ENCODE results near the gene MCRIP2.

Gene MCRIP2

DNA sequence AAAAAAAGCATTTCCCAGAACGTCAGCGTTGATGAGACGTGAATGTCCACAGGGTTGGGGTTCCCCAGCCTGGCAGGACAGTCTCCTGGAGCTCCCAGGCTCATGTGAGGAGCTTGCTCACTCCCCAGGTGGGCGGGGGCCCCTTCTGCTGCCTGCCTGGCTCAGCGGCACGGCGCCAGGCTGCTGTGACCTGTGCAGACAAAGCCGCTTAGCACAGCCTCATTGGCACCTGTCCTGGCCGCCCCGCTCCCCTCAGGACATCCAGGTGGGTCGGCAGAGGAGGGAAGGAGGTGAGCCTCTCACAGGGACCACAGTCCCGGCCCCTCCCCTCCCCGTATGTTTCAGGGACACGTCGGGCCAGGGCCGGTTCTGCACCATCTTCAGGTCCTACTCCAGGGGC is 23.8 kb upstream of the MCRIP2 start:
- no peak for DNase-seq

DNA sequence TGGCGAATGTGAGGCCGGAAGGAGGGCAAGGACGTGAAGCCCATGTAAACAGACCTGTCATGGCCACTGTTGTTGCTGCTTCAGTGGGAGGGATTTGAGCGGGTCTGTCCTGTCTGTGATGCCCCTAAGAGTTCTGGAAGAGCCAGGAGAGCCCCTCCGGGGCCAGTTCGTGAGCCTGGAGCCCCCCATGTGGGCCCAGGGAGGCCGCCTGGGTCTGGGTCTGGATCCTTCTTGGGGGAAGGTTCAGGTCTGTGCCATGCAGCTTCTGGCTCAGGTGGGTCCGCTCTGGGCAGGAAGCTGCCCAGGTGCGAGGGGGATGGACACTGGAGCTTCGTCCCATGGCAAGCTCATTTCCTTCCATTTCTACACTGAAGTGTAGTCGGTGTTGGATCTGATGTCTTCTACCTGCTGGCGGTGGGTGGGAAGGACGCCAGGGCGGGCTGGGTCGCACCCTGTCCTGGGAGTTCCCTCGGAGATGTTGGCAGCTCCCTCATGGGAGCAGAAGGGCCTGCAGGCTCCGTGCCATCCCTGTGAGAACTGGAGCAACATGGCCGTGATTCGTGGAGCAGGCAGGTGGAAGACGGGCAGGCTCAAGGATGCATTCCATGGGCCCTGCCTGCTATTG is 22.0 kb upstream of the MCRIP2 start:
- no peak for DNase-seq

GRCh38 chr16:620700-621525 is 20.7 kb upstream of the MCRIP2 start:
- DNase-seq = no peak

DNA sequence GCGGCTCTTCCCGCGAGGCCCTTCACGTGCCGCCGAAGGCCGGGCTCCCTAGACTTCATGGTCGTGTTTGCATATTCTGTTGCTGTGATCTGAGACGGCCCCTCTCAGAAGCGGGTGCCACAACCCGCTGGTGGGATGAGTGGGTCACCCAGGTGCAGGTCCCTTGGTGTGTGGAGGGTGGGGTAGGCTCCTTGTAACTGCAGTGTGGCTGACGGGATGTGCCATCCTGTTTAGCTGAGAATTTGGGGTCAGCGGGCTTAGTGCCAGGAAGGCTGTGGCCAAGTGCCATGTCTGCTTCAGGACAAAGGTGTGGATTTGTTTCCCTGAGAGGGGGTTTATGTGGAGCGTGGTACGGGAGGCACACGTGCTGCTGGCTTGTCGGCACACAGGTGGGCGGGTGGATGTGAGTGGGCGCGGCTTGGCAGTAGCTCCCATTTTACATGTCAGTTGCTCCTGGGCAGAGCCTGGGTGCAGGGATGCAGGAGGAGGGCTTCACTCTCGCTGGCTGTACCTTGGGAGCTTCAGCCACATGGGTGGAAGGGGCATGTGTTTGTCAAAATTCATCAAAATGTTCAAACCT is 20.0 kb upstream of the MCRIP2 start:
- no peak for DNase-seq

GRCh38 chr16:622920-623280 is 18.7 kb upstream of the MCRIP2 start:
- no peak for DNase-seq

GRCh38 chr16:624526-625070 is 17.0 kb upstream of the MCRIP2 start:
- no peak for DNase-seq

DNA sequence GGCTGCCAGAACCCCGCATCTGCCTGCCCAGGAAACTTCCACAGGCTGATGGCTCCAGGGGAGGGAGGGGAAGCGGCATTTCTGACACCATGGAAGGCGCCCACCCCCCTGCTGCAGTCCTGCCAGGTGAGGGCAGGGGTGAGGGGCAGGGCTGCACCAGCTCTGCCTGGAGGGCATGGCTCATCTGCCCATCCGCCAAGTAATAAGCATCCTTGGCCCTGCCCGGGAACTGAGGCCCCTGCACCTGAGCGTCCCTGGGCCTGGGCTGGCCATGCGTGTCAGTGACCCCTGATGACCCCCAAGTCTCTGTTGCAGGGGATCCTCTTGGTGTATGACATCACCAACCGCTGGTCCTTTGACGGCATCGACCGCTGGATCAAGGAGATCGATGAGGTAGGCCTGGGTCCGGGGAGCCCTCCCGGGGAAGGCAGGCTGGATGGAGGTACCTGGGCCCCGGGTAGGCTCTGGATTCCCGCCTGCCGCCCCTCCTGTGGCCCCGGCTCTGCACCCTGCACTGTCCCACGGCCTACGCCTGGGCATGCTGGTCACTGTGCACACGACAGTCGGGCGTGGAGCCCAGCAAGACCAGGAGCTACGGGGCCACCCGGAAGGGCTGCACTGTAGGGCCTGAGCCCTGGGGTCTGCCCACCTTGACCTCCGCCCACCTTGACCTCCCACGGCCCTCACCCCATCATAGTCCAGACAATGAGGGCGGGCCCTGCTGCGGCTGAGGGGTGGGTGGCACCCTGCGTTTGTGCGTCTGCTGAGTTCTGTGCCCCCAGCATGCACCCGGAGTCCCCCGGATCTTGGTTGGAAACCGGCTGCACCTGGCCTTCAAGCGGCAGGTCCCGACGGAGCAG is 16.3 kb upstream of the MCRIP2 start:
- DNase-seq = no peak

- no peak for DNase-seq
Observed at GRCh38 chr16:625977-626765, 15.5 kb upstream of the MCRIP2 start.

GRCh38 chr16:626787-627453 is 14.7 kb upstream of the MCRIP2 start:
- no peak for DNase-seq

DNA sequence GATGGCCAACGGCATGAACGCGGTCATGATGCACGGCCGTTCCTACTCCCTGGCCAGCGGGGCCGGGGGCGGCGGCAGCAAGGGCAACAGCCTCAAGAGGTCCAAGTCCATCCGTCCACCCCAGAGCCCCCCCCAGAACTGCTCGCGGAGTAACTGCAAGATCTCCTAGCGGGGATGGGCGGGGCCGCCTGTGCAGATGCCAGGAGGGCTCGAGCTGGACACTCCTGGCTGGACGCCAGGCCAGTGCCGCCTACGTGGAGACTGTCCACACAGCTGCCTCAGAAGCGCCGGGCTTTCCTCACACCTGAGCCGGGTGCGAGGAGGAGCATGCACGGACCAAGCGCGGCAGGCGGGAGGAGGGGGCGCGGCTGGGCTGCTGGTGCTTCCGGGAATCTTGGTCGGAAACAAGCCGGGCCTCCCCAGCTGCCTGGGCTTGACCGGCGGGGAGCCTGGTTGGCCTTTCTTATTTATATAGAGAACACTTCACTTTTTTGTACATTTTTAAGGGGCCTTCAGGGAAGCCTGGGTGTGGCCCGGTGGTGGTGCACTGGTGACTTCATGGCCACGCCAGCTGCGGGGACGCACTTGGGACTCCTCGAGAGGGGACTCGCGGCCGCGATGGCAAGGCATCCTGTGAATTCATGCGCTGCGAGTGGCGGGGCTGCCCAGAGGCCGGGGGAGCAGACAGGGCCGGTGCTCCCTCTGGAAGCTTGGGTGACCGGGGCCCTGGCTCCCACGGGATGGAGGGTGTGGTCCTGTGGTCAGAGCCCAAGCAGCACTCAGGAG is 14.0 kb upstream of the MCRIP2 start:
- DNase-seq = no peak

DNA sequence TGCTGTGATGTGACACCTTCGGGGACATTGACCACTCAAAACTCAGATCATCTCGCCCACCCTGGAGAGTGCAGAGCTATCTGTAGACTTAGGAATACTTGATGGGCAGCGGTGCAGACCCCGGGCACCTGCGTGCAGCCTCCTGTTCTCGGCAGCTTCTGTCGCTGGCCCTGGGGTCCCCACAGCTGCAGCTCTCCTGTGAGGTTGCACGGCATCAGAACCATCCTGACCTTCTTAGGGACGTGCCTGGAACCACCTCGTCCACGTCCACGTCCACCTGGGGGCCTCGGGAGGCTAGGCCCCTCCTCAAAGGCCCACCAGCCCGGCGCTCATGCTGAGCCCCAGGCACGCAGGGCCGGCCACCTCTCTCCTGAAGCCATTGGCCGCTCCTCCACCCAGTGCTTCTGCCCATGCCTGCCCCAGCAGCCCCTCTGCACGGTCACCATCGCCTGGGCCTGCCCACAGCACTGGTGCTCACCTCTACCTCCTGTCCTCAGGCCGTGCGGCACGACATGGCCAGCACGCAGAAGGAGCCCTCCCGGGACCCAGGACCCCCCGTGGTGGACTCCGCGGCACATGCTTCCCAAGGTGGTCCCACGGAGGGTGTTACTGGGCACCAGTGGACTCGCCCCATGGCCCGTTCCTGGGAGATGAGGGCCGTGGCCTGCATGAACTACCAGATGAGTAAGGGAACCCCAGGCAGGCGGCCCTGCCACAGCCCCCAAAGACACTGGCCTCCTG is 13.1 kb upstream of the MCRIP2 start:
- DNase-seq = no peak

GRCh38 chr16:629185-629832 is 12.3 kb upstream of the MCRIP2 start:
- no peak for DNase-seq

DNA sequence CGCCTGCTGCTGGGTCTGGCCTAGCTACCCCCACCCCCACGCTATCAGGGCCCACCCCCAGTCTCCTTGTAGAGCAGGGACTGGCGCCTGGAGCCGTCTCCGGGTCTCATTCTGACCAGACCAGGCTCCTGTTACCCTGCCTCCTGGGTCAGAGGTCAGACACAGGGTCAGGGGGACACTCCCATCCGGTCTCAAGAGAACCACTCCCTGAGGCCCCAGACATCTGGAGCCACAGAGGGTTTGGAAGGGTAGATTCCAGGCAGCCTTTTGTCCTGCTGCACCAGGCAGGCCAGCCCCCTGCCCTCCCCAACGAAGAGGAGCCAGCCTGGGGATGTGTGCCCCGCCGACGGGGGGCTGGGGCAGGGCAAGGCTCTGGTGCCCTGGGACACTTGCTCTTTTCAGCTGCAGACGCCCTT is 11.8 kb upstream of the MCRIP2 start:
- DNase-seq = no peak

DNA sequence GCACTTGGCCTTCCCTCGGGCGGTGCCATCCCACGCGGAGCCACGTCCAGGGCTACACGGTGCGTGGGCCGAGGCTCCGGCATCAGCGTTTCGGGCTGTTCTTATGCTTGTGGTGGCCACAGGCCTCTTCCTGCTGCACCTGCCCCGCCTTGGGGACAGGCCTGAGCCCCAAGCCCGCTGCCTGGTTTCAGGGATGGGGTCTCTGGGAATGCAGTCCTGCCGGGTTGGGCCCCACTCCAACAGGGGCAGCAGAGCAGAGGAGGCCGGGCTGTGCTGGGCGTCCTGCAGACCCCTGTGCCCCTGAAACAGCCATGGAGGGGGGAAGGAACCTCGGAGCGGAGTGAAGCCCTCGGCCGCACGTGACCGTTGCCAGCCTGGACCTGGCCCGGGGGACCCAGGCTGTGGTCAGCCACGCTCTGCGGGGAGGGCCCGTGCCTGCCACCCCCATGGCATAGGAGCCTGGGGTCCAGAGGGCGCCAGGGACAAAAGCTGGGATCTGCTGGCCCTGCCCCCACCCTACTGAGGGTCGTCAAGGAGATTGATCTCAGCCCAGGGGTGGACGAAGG is 11.3 kb upstream of the MCRIP2 start:
- DNase-seq = no peak

DNA sequence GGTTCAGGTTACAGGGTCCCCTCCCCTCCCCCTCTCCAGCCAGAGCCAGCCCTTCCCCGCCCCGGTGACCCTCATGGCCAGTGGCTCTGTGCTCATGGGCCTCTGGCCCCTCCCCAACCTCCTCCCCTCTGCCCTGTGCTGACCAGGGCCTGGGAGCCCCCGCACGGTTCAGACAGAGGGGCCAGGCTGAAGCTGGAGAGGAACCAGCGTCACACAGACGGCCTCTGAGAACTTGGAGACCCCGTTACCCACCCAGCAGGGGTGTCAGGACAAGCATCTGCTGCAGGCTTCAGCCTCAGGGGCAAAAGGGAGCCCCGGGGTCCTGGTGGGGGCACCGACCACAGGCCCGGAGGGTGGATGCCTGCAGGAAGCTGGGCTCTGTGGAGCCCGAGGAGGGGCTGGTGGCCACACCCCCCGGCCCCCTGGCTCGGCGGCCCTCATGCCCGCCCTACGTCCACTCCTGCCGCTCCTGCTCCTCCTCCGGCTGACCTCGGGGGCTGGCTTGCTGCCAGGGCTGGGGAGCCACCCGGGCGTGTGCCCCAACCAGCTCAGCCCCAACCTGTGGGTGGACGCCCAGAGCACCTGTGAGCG is 10.7 kb upstream of the MCRIP2 start, which contains the start of gene WFIKKN1:
Gene WFIKKN1 (plus strand): TSS at position 171 of the 591 bp plus-strand sequence. CDS start 269 bp downstream, at position 440.
- DNase-seq = no peak

DNA sequence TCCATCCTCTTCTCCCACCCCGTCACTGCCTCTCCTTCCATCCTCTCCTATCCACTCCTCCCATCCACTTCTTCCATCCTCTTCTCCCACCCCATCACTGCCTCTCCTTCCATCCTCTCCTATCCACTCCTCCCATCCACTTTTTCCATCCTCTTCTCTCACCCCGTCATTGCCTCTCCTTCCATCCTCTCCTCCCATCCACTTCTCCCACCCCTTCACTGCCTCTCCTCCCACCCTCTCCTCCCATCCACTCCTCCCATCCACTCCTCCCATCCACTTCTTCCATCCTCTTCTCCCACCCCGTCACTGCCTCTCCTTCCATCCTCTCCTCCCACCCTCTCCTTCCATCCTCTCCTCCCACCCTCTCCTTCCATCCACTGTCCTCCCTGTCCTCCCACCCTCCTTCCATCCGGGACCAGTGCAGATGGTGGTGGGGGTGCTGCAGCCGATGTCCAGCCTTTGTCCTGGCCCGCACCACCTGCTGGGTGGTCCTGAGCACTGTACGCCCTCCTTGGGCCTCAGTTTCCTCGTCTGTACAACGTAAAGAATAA is 9.7 kb upstream of the MCRIP2 start:
- DNase-seq = no peak

DNA sequence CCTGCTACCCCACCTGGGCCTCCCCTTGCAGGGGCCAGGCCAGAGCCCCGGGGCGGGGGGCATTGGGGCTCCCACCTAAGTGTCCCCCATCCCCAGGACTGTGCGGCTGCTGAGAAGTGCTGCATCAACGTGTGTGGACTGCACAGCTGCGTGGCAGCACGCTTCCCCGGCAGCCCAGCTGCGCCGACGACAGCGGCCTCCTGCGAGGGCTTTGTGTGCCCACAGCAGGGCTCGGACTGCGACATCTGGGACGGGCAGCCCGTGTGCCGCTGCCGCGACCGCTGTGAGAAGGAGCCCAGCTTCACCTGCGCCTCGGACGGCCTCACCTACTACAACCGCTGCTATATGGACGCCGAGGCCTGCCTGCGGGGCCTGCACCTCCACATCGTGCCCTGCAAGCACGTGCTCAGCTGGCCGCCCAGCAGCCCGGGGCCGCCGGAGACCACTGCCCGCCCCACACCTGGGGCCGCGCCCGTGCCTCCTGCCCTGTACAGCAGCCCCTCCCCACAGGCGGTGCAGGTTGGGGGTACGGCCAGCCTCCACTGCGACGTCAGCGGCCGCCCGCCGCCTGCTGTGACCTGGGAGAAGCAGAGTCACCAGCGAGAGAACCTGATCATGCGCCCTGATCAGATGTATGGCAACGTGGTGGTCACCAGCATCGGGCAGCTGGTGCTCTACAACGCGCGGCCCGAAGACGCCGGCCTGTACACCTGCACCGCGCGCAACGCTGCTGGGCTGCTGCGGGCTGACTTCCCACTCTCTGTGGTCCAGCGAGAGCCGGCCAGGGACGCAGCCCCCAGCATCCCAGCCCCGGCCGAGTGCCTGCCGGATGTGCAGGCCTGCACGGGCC is 8.9 kb upstream of the MCRIP2 start:
- DNase-seq = no peak
